HG02610 (cell line): ENCODE data around the gene PTPRK.
A peak's percentile ranks its signal among the peaks of the same experiment; 100 is the strongest.

Source experiments
- ATAC-seq: cut with Tn5 transposase; IDR thresholded peaks from one replicate; pipeline ENCODE4 v1.9.1; 2021; ENCODE audit warnings: mild to moderate bottlenecking, moderate library complexity; ENCODE audit not compliant: unreplicated experiment

PTPRK gene

DNA sequence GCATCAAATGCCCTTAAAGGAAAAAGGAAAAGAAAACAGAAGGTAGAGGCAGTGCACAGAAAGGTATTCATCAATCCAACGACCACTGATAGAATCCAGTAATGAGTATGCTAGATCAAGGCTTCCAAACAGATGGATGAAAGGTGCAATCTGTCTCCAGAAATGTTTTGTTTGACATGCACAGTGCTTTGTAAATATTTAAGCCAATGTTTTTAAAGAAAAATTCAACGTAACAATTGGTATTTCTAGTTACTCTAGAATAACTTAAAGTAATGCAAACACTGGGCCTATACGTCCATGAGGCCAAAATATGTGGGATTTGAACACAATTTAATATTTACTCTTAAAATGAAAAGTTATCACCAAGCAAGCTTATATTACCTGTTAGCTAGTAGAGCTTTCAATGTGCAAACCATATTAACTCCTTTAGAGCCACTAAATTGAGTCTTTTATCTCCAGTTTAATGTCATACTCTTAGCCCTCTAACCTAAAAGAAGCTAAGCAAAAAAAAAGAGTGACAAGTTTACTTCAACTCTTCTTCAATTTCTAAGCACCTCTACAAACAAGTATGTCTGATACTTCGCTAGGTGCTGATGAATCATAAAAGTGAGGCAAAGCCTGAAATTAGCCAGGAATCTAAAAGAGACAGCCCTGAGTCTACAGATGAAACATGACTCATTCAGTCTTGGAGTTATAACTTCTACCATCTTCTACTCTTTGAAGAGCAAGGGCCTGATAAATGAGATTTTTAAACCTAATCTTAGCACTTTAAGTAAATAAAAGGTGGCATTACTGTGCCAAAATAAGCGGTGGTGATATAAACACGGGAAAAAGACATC, 169.8 kb downstream of the PTPRK start:
- ATAC-seq = no peak

DNA sequence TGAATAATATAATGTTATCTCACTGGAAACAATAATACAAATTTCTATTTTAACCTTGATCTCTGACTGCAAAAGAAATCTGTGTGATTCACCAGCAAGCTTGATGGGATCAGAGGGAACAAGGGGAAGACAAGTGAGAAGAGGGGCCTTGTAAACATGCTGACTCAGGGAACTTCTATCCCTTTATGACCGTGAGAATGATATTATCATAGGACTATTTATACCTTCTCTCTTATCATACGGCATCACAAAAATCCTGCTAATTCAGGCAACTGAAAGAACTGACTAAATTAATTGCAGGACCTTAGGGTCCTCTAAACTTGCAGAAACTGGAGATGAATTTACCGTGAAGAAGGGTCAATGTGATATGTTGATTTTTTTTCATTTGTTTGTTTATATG, 173.3 kb downstream of the PTPRK start:
- ATAC-seq = no peak

DNA sequence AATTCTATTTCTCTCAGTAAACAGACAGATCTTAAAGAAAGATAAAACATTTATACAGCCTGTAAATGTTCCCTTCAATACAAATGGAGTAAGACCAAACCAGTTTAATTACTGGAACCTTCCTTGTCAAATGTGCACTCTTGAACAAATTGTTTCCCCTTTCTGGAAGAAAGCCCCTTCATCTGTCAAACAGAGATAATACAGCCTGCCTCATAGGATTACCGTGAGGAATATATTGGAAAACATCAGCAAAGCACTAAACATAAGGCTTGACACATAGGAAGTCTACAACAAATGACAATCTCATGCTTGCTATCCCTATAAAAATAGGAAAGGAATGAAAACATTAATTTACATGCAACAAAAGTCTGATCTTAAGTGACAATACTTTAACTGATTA, 173.8 kb downstream of the PTPRK start:
- no peak for ATAC-seq

DNA sequence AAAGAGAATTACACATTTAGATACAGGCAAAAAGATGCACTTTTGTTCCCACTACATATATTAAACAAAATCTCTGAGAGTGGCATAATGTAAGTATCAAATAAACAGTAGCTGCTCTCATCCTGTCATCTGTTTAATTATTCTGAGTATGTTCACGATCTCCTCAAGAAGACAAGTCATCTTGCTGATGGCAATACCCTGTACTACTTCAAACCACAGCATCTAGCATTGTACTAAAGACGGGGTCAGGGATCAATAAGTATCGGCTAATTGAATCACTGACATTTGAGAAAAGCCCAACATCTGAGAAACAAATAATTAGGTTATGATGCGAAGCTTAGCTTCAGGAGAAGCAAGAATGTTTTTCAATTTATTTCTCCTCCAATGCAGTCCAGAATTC, 175.1 kb downstream of the PTPRK start:
- no peak for ATAC-seq

DNA sequence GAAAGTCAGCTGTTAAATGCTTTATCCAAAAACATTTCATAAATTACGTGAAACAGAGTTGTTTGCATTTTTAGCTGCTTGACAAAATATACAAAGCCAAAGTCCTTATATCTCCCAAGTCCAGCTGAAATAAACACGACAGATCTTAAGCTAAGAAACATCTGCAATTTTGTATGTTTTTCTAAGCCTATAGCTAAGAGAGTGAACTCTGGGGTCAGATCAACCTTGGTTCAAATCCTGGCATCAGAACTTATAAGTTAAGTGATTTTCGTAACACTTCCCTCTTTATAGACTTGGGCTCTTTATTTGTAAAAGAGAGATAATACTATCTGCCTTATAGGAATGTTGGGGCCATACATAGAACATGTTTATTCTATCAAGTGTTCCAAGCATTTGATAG, 176.7 kb downstream of the PTPRK start:
- no peak for ATAC-seq

DNA sequence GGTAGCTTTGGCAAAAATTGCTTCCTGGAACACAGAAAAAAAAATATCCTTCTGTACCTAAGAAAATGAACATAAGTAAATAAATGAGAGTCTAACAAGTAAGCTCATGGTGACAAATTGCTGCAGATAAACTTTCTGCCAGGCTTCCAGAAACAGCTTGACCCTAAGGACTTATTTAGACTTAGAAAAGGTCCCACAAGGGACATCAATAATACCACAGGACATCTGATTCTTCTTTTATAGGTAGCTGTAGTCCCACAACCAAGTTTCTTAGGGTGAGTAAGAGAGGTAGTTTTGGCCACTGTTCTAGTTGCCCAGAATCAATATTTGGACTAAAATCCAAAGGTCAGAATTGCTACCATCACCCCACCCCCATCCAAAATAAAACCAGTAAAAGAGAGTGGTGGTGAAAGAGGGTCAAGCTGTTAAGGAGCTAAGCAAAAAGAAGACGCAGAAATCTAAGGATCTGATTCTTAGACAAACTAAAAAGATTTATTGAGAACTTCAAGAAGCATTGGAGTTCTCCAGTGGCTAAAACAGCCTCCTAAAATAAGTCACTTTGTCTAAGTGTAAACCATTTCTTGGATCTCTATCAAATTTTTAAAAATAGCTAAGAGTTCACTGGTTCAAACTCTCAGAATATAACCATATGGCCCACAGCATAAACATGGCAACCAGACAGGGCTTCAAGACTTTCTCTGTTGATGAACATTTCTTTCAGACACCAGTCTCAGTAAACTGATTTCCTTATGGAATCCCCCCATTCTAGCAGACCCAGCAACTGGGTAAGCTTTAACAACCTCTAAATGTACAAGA, 180.6 kb downstream of the PTPRK start:
- ATAC-seq = no peak

DNA sequence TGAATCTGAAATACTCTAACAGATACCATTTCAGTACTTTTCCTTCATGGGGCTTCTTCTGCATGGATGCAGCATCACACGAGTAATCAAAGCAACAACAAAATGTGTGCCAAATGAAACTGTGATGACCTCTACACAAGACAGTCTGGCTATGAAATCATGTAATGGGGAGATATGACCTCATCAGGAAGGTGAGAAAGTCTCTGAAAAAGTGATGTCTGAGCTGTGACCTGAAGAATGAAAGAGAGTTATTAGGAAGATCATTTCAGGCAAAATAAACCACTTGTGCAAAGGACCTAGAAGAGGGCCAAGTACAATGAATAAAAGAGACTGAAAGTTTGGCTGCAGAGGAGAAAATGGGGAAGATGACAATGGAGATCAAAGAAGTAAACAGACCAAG, 182.8 kb downstream of the PTPRK start:
- ATAC-seq = no peak

DNA sequence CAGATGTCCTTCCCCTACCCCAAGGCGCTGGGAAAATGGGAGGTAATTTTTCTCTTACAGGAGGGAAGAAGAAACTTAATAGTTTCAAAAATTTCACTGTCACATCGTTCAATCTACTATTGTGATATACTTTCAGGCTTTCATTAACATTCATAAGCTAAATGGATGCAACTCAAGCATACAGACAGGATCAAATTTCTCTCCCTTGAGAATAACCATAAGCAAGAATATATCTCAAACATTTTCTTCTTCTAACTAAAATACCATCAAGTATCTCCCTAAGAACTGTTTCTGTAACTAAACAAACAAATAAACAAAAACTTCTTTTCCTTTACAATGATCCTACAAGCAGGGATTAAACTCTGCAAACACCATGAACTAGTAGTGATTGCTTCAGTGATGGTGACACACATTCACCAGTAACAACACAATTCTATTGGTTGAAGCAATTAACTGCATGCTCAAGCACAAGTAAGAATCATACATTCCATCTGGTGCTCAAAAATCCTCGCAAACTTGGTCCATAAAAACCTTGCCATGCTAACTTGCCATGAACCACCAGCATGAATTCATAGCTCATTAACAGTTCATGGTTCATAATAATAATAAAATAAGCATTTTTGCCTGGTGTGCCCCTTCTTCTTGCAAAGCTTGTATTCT, 183.8 kb downstream of the PTPRK start:
- ATAC-seq = no peak

DNA sequence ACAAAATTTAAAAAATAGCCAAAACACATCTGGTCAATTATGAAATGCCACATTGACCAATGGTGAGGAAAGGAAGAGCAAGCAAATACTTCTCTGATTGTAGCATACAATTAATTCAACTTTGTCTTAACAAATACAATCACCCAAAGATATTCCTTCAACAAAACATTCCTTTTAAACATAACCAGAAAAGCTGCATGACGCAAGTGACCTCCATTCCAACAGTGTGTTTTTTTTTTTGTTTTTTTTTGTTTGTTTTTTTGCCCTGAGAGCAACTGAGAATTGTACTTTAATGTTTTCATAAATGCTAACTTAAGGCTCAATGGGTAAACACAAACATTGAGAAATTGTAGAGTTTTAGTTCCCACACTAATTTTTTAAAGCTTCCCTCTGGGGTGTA, 184.4 kb downstream of the PTPRK start:
- ATAC-seq = no peak

DNA sequence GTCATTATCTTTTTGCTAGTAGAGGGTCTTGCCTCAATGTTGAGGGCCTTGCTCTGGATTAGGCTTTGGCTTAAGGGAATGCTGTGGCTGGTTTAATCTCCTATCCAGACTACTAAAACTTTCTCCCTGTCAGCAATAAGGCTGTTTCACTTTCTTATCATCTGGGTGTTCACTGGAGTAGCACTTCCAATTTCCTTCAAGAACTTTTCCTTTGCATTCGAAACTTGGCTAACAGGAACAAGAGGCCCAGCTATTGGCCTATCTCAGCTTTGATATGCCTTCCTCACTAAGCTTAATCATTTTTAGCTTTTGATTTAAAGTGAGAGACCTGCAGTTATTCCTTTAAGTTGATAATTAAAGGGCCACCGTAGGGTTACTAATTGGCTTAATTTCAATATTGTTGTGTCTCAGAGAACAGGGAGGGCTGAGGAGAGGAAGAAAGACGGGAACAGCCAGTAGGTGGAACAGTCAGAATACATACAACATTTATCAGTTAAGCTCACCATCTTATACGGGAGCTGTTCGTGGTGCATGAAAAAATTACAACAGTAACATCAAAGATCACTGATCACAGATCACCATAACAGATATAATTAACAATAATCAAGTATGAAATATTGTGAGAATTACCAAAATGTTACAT, 186.7 kb downstream of the PTPRK start:
- no peak for ATAC-seq

DNA sequence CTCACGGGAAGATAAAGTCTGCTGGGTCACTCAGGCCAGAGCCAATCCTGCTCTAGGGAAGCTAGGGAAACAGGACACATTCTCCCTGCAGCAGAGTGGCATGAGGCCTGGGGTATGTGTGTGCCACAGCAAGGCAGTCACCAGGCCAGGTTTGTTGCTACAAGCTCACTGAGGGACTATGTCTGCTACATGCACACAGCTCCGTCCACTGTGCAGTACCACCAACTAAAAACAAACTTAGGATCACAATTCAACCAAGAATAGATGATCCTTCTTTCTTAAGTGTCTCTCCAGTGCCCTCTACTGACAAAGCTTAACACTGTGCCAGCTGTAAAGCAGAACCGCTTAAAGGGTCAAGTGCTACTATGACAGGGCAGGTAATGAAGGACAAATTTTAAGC, 192.5 kb downstream of the PTPRK start:
- ATAC-seq = peak; percentile 93

DNA sequence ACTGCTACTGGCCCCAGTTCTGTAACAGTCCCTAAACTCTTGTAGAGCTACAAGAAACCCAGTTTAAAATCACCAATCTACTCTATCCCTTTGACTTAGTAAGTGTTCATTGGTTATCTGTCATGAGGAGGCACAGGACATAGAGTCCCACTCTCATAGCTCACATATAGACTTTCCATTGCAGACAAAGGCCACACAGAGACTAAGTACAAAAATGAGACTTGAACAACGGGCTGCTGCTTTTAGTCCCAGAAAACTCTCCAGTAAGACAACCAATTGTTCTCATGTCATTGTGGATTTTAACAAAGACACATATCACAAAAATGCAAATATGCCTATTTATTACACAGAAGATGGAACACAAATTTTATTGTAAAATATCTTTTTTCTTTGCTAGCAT, 197.4 kb downstream of the PTPRK start:
- no peak for ATAC-seq

DNA sequence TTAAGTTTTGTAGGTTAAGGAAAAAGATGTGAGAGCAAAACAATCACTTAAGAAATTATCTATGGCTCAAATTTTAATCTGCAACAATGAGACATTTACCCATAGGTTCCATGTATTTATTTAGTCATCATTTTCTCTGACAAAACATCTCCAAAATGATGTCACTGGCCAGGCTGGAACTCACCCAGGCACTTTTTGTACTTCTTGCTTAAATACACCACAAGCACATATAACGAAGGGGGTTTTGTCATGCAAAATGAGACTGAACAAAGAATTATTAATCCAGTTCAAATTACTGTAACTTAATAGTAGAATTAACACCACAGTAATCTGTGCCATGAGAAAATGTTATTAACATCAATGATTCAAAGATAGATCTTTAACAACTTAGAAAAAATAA, 200.5 kb downstream of the PTPRK start:
- no peak for ATAC-seq

DNA sequence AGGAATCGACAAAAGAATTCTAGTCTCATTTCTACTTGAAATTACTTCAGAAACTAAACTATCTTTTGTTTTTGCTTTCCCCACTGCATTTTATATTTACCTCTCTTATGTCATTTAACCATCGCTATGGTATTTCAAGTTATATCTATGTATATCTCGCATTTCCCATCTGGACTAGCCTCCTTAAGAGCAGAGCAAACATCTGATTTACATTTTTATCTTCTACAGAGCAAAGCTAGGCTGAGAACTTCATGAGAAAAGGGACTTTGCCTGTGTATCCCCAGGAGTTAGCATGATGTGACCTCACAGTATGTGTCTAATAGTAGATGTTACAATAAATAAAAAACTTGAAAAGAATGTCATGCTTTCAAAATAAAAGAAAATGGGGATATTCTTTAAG, 201.2 kb downstream of the PTPRK start:
- no peak for ATAC-seq

DNA sequence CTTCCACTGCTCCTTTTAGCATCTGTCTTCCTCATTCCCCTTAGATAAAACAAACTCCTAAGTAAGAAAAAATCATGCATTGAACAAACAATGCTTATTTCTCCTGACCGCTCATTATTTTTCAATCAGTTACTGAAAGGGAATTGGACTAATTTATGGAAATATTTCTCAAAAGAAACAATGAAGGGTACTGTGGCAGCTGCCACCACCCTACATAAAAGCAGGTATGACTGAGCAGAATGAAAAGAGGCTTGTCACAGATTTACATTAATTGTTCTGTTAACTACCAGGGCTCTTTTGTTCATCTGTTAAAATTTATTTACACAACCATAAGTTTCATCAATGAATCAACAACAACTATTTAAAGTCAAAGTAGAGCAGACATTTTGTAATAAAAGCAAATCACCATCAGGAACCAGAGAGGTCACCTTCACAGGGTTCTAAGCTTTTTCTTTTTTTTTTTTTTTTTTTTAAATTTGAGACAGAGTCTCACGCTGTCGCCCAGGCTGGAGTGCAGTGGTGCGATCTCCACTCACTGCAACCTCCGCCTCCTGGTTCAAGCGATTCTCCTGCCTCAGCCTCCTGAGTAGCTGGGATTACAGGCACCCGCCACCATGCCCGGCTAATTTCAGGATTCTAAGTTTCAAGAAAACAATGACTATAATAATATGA, 204.0 kb downstream of the PTPRK start:
- ATAC-seq = no peak

DNA sequence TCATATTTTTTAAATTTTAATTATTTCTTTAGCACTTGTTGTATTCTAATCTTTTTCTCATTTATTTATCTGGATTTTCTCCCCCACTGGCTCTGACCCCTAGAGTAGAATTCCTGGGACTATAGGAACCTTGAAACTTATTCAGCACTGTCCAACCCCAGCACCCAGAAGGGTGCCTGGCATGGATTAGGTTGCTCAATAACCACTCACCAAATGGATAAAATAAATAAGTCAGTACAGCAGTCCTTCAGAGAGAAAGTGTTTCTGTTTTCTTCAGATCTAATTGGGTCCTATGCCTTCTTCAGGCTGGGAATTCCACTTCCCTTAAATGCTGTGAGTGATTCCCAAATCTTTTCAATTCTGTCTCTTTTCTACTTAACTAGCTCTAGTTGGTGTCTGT, 206.2 kb downstream of the PTPRK start:
- no peak for ATAC-seq

DNA sequence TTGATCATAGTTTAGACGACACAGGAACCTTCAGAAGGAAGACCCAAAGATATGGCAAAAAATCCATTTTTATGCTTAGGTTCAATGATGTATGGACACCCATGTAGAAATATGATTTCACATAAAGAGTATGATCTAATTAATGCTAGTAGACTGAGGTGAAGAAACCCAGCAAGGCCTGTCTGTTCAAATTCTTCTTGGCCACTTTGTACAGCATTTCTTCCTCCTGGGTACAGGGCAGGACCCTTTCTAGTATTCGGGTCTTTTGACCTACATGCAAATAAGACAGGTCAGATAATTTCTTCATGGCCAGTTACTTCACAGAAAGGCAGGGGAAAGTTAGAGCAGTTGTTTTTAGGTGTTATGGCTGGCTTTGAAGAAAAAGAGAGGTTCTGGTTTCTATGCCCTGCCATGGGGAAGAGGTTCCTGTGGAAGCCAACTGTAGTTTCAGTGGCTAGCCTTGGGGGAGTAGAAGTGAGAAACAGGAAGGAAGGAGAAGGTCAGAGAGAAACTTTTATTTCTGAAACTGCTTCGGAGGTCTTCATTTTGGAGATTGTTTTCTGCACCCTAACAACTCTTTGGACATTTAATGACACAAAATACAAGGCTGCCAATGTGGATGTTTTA, 208.3 kb downstream of the PTPRK start:
- ATAC-seq = no peak

DNA sequence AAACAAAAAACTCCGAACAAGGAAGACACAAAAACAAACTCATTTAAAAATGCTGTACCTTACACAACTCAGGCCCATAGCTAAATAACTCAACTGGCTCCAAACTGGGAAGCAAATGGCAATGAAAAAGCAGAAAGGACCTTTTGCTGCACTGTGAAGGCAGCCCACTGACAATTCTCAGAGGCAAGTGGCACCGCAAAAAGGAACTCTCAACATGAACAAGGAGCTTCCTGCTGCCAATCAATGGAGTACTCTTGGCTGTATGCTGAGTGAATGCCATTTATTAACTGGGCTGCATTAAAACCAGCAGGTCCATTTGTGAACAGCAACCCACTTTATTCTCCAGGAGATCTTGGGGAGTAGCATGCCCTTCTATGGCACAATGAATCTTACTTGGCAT, 209.9 kb downstream of the PTPRK start:
- ATAC-seq = no peak

DNA sequence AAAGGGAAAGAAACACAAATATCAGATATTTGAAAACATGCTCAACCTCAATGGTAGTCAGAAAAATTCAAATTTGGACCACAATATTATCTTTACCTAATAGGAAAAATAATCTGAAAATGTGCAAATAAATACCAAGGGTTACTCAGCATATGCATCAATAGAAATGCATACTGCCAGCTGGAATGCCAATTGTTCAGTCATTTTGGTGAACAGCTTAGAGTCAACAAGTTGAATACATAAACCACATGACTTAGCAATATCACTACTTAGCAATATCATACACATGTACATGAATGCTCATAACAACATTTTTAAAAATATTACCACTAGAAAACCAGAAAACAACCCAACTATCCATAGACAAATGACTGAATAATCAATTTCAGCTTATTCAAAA, 212.7 kb downstream of the PTPRK start:
- no peak for ATAC-seq

DNA sequence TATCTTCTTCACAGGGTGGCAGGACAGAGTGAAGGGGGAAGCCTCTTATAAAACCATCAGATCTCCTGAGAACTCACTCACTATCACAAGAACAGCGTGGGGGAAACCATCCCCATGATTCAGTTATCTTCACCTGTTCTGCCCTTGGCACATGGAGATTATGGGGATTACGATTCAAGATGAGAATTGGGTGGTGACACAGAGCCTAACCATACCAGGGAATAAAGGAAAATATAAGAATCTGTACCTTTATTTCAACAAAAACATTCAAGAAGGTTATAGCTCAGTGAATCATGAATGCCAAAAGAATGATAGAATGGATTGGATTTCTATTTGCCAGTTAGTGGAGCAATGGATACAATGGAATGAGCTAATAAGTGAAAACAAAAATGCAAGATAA, 214.4 kb downstream of the PTPRK start:
- ATAC-seq = no peak
